ENCODE results near the gene PTPN6.

The PTPN6 gene

GRCh38 chr12:6923003-6923732 lies 28.0 kb upstream of the PTPN6 start:
- no peak for DNase-seq (ENCODE audit: low read depth, low spot score)

- no peak for DNase-seq (ENCODE audit: low read depth, low spot score)
Observed at GRCh38 chr12:6923851-6924250, 27.3 kb upstream of the PTPN6 start.

GRCh38 chr12:6925239-6925539 lies 26.0 kb upstream of the PTPN6 start:
- DNase-seq (ENCODE audit: low read depth, low spot score), result no peak

GRCh38 chr12:6925540-6926279 lies 25.4 kb upstream of the PTPN6 start:
- DNase-seq (ENCODE audit: low read depth, low spot score), result peak; percentile 48

- DNase-seq (ENCODE audit: low read depth, low spot score), result no peak
Observed at GRCh38 chr12:6927379-6928021, 23.7 kb upstream of the PTPN6 start, which contains the start of gene ATN1. Gene ATN1, plus strand, starts transcription at chr12:6927959. Its CDS starts 6,043 bp downstream, at chr12:6934002.

- no peak for DNase-seq (ENCODE audit: low read depth, low spot score)
Observed at GRCh38 chr12:6928022-6928702, 23.0 kb upstream of the PTPN6 start.

GRCh38 chr12:6928703-6929407 lies 22.3 kb upstream of the PTPN6 start:
- no peak for DNase-seq (ENCODE audit: low read depth, low spot score)

GRCh38 chr12:6929466-6930452 lies 21.4 kb upstream of the PTPN6 start:
- DNase-seq (ENCODE audit: low read depth, low spot score), result no peak

GRCh38 chr12:6932766-6933165 lies 18.4 kb upstream of the PTPN6 start:
- no peak for DNase-seq (ENCODE audit: low read depth, low spot score)

GRCh38 chr12:6934110-6934509 lies 17.0 kb upstream of the PTPN6 start:
- no peak for DNase-seq (ENCODE audit: low read depth, low spot score)

GRCh38 chr12:6935371-6936193 lies 15.6 kb upstream of the PTPN6 start:
- no peak for DNase-seq (ENCODE audit: low read depth, low spot score)

GRCh38 chr12:6936194-6936635 lies 14.9 kb upstream of the PTPN6 start:
- no peak for DNase-seq (ENCODE audit: low read depth, low spot score)

- no peak for DNase-seq (ENCODE audit: low read depth, low spot score)
Observed at GRCh38 chr12:6936636-6937480, 14.3 kb upstream of the PTPN6 start.

GRCh38 chr12:6937481-6938352 lies 13.4 kb upstream of the PTPN6 start:
- DNase-seq (ENCODE audit: low read depth, low spot score), result peak; percentile 93

GRCh38 chr12:6938353-6939190 lies 12.6 kb upstream of the PTPN6 start:
- no peak for DNase-seq (ENCODE audit: low read depth, low spot score)

- DNase-seq (ENCODE audit: low read depth, low spot score), result no peak
Observed at GRCh38 chr12:6939191-6939540, 12.0 kb upstream of the PTPN6 start.

GRCh38 chr12:6941267-6941666 lies 9.9 kb upstream of the PTPN6 start:
- DNase-seq (ENCODE audit: low read depth, low spot score), result no peak
